Endothelial cell of umbilical vein (primary cell): ENCODE results near the gene C9orf72. TPM values are rescaled to one million over a fixed set of nuclear protein-coding genes. Genes with fewer than 3 reads are reported as not detected.
"Not testable (repeated sequence)": the region's sequence is repeated elsewhere in the genome, so short reads cannot be mapped to it uniquely, and the experiment has no call there.

Experiments
- BruUV-seq: library from RNA; stranded (reverse); fragments of 400-500 nt; replicated peaks from 2 replicates; lab custom pipeline; 2021; lab: Mats Ljungman, UMichigan
- CTCF ChIA-PET: fragments of 300-600, 350-600 bp; sonication (Branson Sonifier 250); formaldehyde crosslinking; loops from one replicate; lab custom pipeline; 2021; ENCODE audit warnings: antibody characterized with exemption, inconsistent platforms; lab: Charles Lee
- POLR2A ChIA-PET: fragments of 300-600, 350-600 bp; sonication (Branson Sonifier 250); formaldehyde crosslinking; loops from one replicate; lab custom pipeline; 2021; ENCODE audit warnings: antibody characterized with exemption, inconsistent platforms; lab: Charles Lee
- DNase-seq: peaks from one replicate; pipeline ENCODE4 v3.0.0-alpha.2; 2011; ENCODE audit warnings: low read depth, low spot score
- FAIRE-seq: peaks from 2 replicates; lab custom pipeline; 2011; peaks lifted over from hg19 to GRCh38; lab: Jason Lieb, UNC
- H2AFZ ChIP-seq: 2 replicates; pipeline ENCODE4 v1.6.0; 2012; ENCODE audit warnings: low read depth, low read length, control low read depth, inconsistent platforms
- H3K27ac ChIP-seq: 2 replicates; pipeline ENCODE4 v1.5.1; 2011; ENCODE audit warnings: low read depth, mild to moderate bottlenecking, control low read depth, low read length, moderate library complexity; ENCODE audit not compliant: insufficient read depth
- H3K27me3 ChIP-seq, 2 experiments: 2 replicates each; pipeline versions ENCODE4 v1.6.0 to v1.6.1; 2011; ENCODE audit warnings: low read length in 2 of 2, mixed read lengths in 1 of 2; ENCODE audit not compliant: control insufficient read depth in 2 of 2, insufficient read depth in 2 of 2
- H3K36me3 ChIP-seq, 2 experiments: 2 replicates in 1 of 2; 3 replicates in 1 of 2; pipeline ENCODE4 v1.5.1; 2011; ENCODE audit warnings: low read length in 2 of 2, mild to moderate bottlenecking in 1 of 2, moderate library complexity in 1 of 2; ENCODE audit not compliant: control insufficient read depth in 2 of 2, insufficient read depth in 2 of 2; ENCODE audit errors: extremely low read depth in 1 of 2
- H3K4me1 ChIP-seq: 3 replicates; pipeline ENCODE4 v1.5.1; 2011; ENCODE audit warnings: mild to moderate bottlenecking, low read length; ENCODE audit not compliant: control insufficient read depth, insufficient read depth; ENCODE audit errors: extremely low read depth
- H3K4me2 ChIP-seq: 2 replicates; pipeline ENCODE4 v1.6.1; 2011; ENCODE audit warnings: low read length, control low read depth, mixed read lengths; ENCODE audit not compliant: insufficient read depth
- H3K4me3 ChIP-seq, 3 experiments: fragments of 200-600 bp in 1 of 3; sonication (generic), shearing (Covaris generic) in 1 of 3; replicated peaks in 1 of 3; 2 replicates each; pipeline ENCODE4 v1.5.1; 2011 to 2016; ENCODE audit warnings: control low read depth in 3 of 3, low read length in 3 of 3, mild to moderate bottlenecking in 2 of 3, inconsistent platforms in 1 of 3, low read depth in 1 of 3, moderate library complexity in 1 of 3; ENCODE audit not compliant: insufficient read depth in 1 of 3
- H3K79me2 ChIP-seq: 2 replicates; pipeline ENCODE4 v1.6.0; 2012; ENCODE audit warnings: low read length, inconsistent platforms; ENCODE audit not compliant: control insufficient read depth, insufficient read depth
- H3K9ac ChIP-seq: replicated peaks from 2 replicates; pipeline ENCODE3; 2011; ENCODE audit warnings: low read length, control low read depth; ENCODE audit not compliant: insufficient read depth; ENCODE audit errors: extremely low read depth
- H3K9me1 ChIP-seq: replicated peaks from 3 replicates; pipeline ENCODE4 v1.6.0; 2011; ENCODE audit warnings: mild to moderate bottlenecking, low read length; ENCODE audit not compliant: control insufficient read depth, insufficient read depth; ENCODE audit errors: extremely low read depth
- H3K9me3 ChIP-seq: replicated peaks from 2 replicates; pipeline ENCODE4 v1.5.1; 2012; ENCODE audit warnings: low read length, inconsistent platforms; ENCODE audit not compliant: control insufficient read depth, insufficient read depth
- H4K20me1 ChIP-seq: replicated peaks from 2 replicates; pipeline ENCODE3; 2011; ENCODE audit warnings: mild to moderate bottlenecking, low read length; ENCODE audit not compliant: control insufficient read depth, insufficient read depth; ENCODE audit errors: extremely low read depth
- EZH2 ChIP-seq: IDR thresholded peaks from 2 replicates; pipeline ENCODE4 v1.6.1; 2012; ENCODE audit warnings: borderline replicate concordance, low read depth, mild to moderate bottlenecking, moderate library complexity, low read length, inconsistent platforms; ENCODE audit not compliant: severe bottlenecking
- FOS ChIP-seq: IDR thresholded peaks from 2 replicates; pipeline ENCODE4 v1.6.1; 2011; ENCODE audit warnings: mild to moderate bottlenecking, low read length, moderate library complexity, borderline replicate concordance; ENCODE audit not compliant: insufficient read depth
- GATA2 ChIP-seq: IDR thresholded peaks from 2 replicates; pipeline ENCODE4 v1.7.0; 2011; ENCODE audit warnings: low read depth, mild to moderate bottlenecking, moderate library complexity, mixed read lengths, low read length; ENCODE audit not compliant: insufficient read length, insufficient read depth
- JUN ChIP-seq: IDR thresholded peaks from 2 replicates; pipeline ENCODE4 v1.6.1; 2011; ENCODE audit warnings: borderline replicate concordance, low read depth; ENCODE audit not compliant: insufficient read length, insufficient read depth
- MYC ChIP-seq: IDR thresholded peaks from one replicate; pipeline ENCODE4 v1.6.1; 2011; ENCODE audit warnings: mild to moderate bottlenecking, low read depth, low read length
- POLR2AphosphoS5 ChIP-seq: IDR thresholded peaks from 2 replicates; pipeline ENCODE4 v1.6.1; 2012; ENCODE audit warnings: low read depth, mild to moderate bottlenecking, control low read depth, low read length, moderate library complexity; ENCODE audit not compliant: insufficient read depth
- dilution Hi-C: fragments of 300-500 bp; cut with MboI; formaldehyde crosslinking; loops from one replicate; pipeline ENCODE4 v1.15.0; 2019; ENCODE audit warnings: low sequenced_read_pairs; ENCODE audit not compliant: extremely low pct_ligation_motif_present
- intact Hi-C: fragments of 100-400 bp; cut with micrococcal nuclease; formaldehyde crosslinking; loops from one replicate; pipeline ENCODE4 v1.10.0; 2022
- polyA plus RNA-seq, 4 experiments: library from polyadenylated mRNA; depleted of rRNA in 3 of 4; stranded (reverse) in 3 of 4; unstranded in 1 of 4; fragments of >200 nt; gene quantifications; 2 replicates each; pipeline versions ENCODE4 v1.2.1 to v1.2.3, GENCODE V29; 2011 to 2012; ENCODE audit warnings: missing spikeins in 1 of 4
- total RNA-seq: library from RNA; stranded (reverse); gene quantifications from 2 replicates; pipeline ENCODE4 v1.2.3, GENCODE V29; 2021
- TF ChIP-seq, protein P1 (sequence below): IDR thresholded peaks from 2 replicates; pipeline ENCODE4 v1.6.1; 2011; ENCODE audit not compliant: insufficient read depth, insufficient read length
- TF ChIP-seq, protein P2 (sequence below), 2 donors: IDR thresholded peaks; 1 replicate in 1 of 2; 2 replicates in 1 of 2; pipeline ENCODE4 v1.5.1; 2011; ENCODE audit warnings: low read length in 2 of 2, mild to moderate bottlenecking in 2 of 2, moderate library complexity in 2 of 2, control low read depth in 1 of 2, inconsistent platforms in 1 of 2, low read depth in 1 of 2; ENCODE audit not compliant: insufficient read depth in 1 of 2; ENCODE audit errors: extremely low read depth in 1 of 2

C9orf72 gene
- total and polyA plus RNA-seq, 2 donors (not counting 3 experiments of a cell fraction or from before 2014, with no cell fraction given), result 2.7 to 7.3 TPM

DNA sequence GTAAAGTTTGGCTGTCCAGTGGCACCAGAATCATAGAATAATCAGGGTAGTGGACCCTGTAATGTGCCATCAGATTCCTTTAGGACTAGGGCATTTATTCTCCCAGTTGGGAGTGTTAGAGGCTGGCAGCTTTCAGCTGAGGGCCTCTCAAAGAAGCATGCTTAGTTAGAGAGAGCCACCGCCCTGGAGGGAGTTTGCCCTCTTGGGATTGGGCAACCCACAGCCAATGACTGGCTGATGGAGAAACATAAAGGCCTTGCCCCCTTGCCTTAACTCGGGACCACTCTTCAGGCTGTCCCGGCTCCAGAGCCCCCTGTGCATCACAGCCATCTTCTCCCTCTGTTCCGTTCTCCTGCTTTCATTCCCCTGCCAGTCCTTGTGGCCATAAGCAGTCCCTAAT is 69.7 kb downstream of the C9orf72 start:
- FAIRE-seq (no peak), DNase-seq (no peak)
- ChIA-PET CTCF (no interaction called here), POLR2A (no interaction called here)
- Histone ChIP-seq H3K4me3 (no peak overlapping the region), H3K36me3 (no peaks in the 10 kb centered on the region), H2AFZ (no peak overlapping the region), H3K27ac (no peak overlapping the region), H3K4me2 (no peak overlapping the region), H3K4me1 (peaks cover 12% of the 10 kb centered on the region), H3K9ac (no peak overlapping the region), H3K9me3 (no peaks in the 10 kb centered on the region), H3K9me1 (no peaks in the 10 kb centered on the region), H4K20me1 (no peaks in the 10 kb centered on the region), H3K27me3 (peaks cover 0 to 4% of the 10 kb centered on the region in 2 experiments), H3K79me2 (no peaks in the 10 kb centered on the region)
- no peak for TF ChIP-seq POLR2AphosphoS5
- TF ChIP-seq, protein P1, sequence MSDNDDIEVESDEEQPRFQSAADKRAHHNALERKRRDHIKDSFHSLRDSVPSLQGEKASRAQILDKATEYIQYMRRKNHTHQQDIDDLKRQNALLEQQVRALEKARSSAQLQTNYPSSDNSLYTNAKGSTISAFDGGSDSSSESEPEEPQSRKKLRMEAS, result no peak
- no peak for TF ChIP-seq MYC
- TF ChIP-seq JUN, result no peak
- TF ChIP-seq GATA2, result no peak
- TF ChIP-seq FOS, result no peak
- TF ChIP-seq EZH2, result no peak
- TF ChIP-seq, protein P2, sequence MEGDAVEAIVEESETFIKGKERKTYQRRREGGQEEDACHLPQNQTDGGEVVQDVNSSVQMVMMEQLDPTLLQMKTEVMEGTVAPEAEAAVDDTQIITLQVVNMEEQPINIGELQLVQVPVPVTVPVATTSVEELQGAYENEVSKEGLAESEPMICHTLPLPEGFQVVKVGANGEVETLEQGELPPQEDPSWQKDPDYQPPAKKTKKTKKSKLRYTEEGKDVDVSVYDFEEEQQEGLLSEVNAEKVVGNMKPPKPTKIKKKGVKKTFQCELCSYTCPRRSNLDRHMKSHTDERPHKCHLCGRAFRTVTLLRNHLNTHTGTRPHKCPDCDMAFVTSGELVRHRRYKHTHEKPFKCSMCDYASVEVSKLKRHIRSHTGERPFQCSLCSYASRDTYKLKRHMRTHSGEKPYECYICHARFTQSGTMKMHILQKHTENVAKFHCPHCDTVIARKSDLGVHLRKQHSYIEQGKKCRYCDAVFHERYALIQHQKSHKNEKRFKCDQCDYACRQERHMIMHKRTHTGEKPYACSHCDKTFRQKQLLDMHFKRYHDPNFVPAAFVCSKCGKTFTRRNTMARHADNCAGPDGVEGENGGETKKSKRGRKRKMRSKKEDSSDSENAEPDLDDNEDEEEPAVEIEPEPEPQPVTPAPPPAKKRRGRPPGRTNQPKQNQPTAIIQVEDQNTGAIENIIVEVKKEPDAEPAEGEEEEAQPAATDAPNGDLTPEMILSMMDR (IDR thresholded peaks at IDR 0.05; ENCODE audit: extremely low read depth in 1 of 2, insufficient read depth in 1 of 2, low read depth in 1 of 2, low read length in 2 of 2), result no peak
- dilution Hi-C loops, result loop anchor here (25.0 kb wide), 1 partner anchor 166 kb away; no protein-coding TSS in a partner anchor
- BruUV-seq, result no TSS peak
- intact Hi-C loops, result loop anchor here (5.0 kb wide), 1 partner anchor 656 kb away; no protein-coding TSS in a partner anchor

DNA sequence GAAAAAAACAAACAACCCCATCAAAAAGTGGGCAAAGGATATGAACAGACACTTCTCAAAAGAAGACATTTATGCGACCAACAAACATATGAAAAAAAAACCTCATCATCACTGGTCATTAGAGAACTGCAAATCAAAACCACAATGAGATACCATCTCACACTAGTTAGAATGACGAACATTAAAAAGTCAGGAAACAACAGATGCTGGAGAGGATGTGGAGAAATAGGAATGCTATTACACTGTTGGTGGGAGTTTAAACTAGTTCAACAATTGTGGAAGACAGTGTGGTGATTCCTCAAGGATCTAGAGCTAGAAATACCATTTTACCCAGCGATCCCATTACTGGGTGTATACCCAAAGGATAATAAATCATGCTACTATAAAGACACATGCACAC is 72.4 kb downstream of the C9orf72 start:
- BruUV-seq, H3K36me3 ChIP-seq, H3K9me1 ChIP-seq, H4K20me1 ChIP-seq, H3K9me3 ChIP-seq, H3K9ac ChIP-seq, FAIRE-seq, POLR2A ChIA-PET, H3K79me2 ChIP-seq, CTCF ChIA-PET, H3K27ac ChIP-seq, H3K27me3 ChIP-seq, DNase-seq, H3K4me3 ChIP-seq, H2AFZ ChIP-seq, H3K4me2 ChIP-seq: not testable (repeated sequence)
- peaks cover 12% of the 10 kb centered on the region for H3K4me1 ChIP-seq
- intact Hi-C loops (loop anchor here (5.0 kb wide), 1 partner anchor 654 kb away; no protein-coding TSS in a partner anchor), dilution Hi-C loops (loop anchor here (25.0 kb wide), 1 partner anchor 164 kb away; no protein-coding TSS in a partner anchor)
